IMR-90 (cell line): ENCODE results near the gene BARX1. TPM values are rescaled to one million over a fixed set of nuclear protein-coding genes. Genes with fewer than 3 reads are reported as not detected.

Experiments
- ATAC-seq: fragments of 200-7000 bp; cut with Tn5 transposase; 2 replicates; pipeline ENCODE4 v1.9.1; 2020; ENCODE audit warnings: low read depth, mild to moderate bottlenecking, moderate library complexity
- BruUV-seq: library from RNA; stranded (reverse); fragments of 400-500 nt; replicated peaks from 2 replicates; lab custom pipeline; 2021; lab: Mats Ljungman, UMichigan
- CTCF ChIA-PET: fragments of 300-600 bp; formaldehyde crosslinking; extraction: SDS; loops from one replicate; lab custom pipeline; 2021; ENCODE audit warnings: antibody characterized with exemption; lab: Yijun Ruan, JAX
- POLR2A ChIA-PET: fragments of 300-600 bp; sonication (Branson Sonifier 250); formaldehyde crosslinking; loops from one replicate; lab custom pipeline; 2022; ENCODE audit warnings: antibody characterized with exemption; ENCODE audit not compliant: unreplicated experiment; lab: Charles Lee
- DNase-seq: peaks from one replicate; pipeline ENCODE4 v3.0.0; 2013
- H2AFZ ChIP-seq: replicated peaks from 2 replicates; pipeline ENCODE3; 2013; ENCODE audit warnings: low read length, mild to moderate bottlenecking; ENCODE audit not compliant: poor library complexity
- H2AK5ac ChIP-seq: 2 replicates; pipeline ENCODE4 v1.6.1; 2013; ENCODE audit warnings: low read depth, low read length, inconsistent platforms
- H2AK9ac ChIP-seq: replicated peaks from 2 replicates; pipeline ENCODE3; 2013; ENCODE audit warnings: mild to moderate bottlenecking, low read depth, low read length, moderate library complexity; ENCODE audit not compliant: poor library complexity
- H2BK120ac ChIP-seq: 2 replicates; pipeline ENCODE4 v1.6.1; 2013; ENCODE audit warnings: low read depth, low read length, inconsistent platforms
- H2BK15ac ChIP-seq: 3 replicates; pipeline ENCODE4 v1.6.1; 2013; ENCODE audit warnings: low read depth, low read length, inconsistent platforms
- H2BK20ac ChIP-seq: 2 replicates; pipeline ENCODE4 v1.6.1; 2013; ENCODE audit warnings: low read depth, mild to moderate bottlenecking, inconsistent platforms, low read length, moderate library complexity
- H2BK5ac ChIP-seq: 2 replicates; pipeline ENCODE4 v1.6.1; 2013; ENCODE audit warnings: mild to moderate bottlenecking, low read depth, low read length, inconsistent platforms; ENCODE audit not compliant: poor library complexity, severe bottlenecking
- H3K14ac ChIP-seq: replicated peaks from 2 replicates; pipeline ENCODE4 v1.6.1; 2013; ENCODE audit warnings: low read depth, low read length, inconsistent platforms
- H3K18ac ChIP-seq: 2 replicates; pipeline ENCODE4 v1.6.1; 2013; ENCODE audit warnings: low read depth, low read length, control low read depth
- H3K23ac ChIP-seq: 2 replicates; pipeline ENCODE4 v1.6.1; 2013; ENCODE audit warnings: low read depth, low read length, inconsistent platforms
- H3K27ac ChIP-seq: 2 replicates; pipeline ENCODE4 v1.5.1; 2013; ENCODE audit warnings: mild to moderate bottlenecking, control low read depth, low read length; ENCODE audit not compliant: insufficient read depth
- H3K27me3 ChIP-seq: 2 replicates; pipeline ENCODE4 v1.6.1; 2013; ENCODE audit warnings: low read length; ENCODE audit not compliant: control insufficient read depth, insufficient read depth
- H3K36me3 ChIP-seq: 2 replicates; pipeline ENCODE4 v1.6.1; 2013; ENCODE audit warnings: low read length, mixed read lengths; ENCODE audit not compliant: control insufficient read depth, insufficient read depth
- H3K4ac ChIP-seq: 2 replicates; pipeline ENCODE4 v1.6.1; 2013; ENCODE audit warnings: low read depth, low read length, inconsistent platforms
- H3K4me1 ChIP-seq: 2 replicates; pipeline ENCODE4 v1.6.1; 2013; ENCODE audit warnings: low read length, mixed read lengths; ENCODE audit not compliant: control insufficient read depth, insufficient read depth
- H3K4me2 ChIP-seq: 2 replicates; pipeline ENCODE4 v1.6.1; 2013; ENCODE audit warnings: low read depth, mild to moderate bottlenecking, control low read depth, low read length, moderate library complexity
- H3K4me3 ChIP-seq: 2 replicates; pipeline ENCODE4 v1.5.1; 2013; ENCODE audit warnings: low read depth, mild to moderate bottlenecking, control low read depth, low read length, moderate library complexity; ENCODE audit not compliant: insufficient read depth
- H3K56ac ChIP-seq: 2 replicates; pipeline ENCODE4 v1.6.1; 2013; ENCODE audit warnings: low read length, inconsistent platforms; ENCODE audit not compliant: insufficient read depth; ENCODE audit errors: extremely low read depth
- H3K79me1 ChIP-seq, 2 experiments: 2 replicates each; pipeline ENCODE4 v1.6.1; 2013; ENCODE audit warnings: low read length in 2 of 2, inconsistent platforms in 1 of 2, low read depth in 1 of 2
- H3K9ac ChIP-seq: 2 replicates; pipeline ENCODE4 v1.6.1; 2013; ENCODE audit warnings: low read depth, low read length, control low read depth
- H3K9me1 ChIP-seq: 2 replicates; pipeline ENCODE4 v1.6.1; 2013; ENCODE audit warnings: low read length, inconsistent platforms; ENCODE audit not compliant: insufficient read depth
- H3K9me3 ChIP-seq: 2 replicates; pipeline ENCODE4 v1.6.1; 2013; ENCODE audit warnings: low read length; ENCODE audit not compliant: control insufficient read depth, insufficient read depth
- H4K20me1 ChIP-seq: 2 replicates; pipeline ENCODE4 v1.6.1; 2013; ENCODE audit warnings: low read length, inconsistent platforms; ENCODE audit not compliant: insufficient read depth
- H4K5ac ChIP-seq: 2 replicates; pipeline ENCODE4 v1.6.1; 2013; ENCODE audit warnings: mild to moderate bottlenecking, low read depth, low read length, control low read depth
- H4K8ac ChIP-seq, 2 experiments: 2 replicates each; pipeline ENCODE4 v1.6.1; 2013; ENCODE audit warnings: low read depth in 2 of 2, low read length in 2 of 2, control low read depth in 1 of 2, inconsistent platforms in 1 of 2
- H4K91ac ChIP-seq: 2 replicates; pipeline ENCODE4 v1.6.1; 2013; ENCODE audit warnings: low read depth, low read length, inconsistent platforms; ENCODE audit not compliant: insufficient read depth
- BHLHE40 ChIP-seq: fragments of 150-350 bp; IDR thresholded peaks from 2 replicates; pipeline ENCODE4 v1.6.1; 2016; ENCODE audit warnings: mild to moderate bottlenecking, low read depth, low read length
- CEBPB ChIP-seq: IDR thresholded peaks from 2 replicates; pipeline ENCODE4 v1.6.1; 2012; ENCODE audit warnings: low read depth, low read length, improper control_type of control experiment
- CHD1 ChIP-seq: IDR thresholded peaks from 2 replicates; pipeline ENCODE4 v1.6.1; 2012; ENCODE audit warnings: low read depth, low read length, improper control_type of control experiment
- FOS ChIP-seq: fragments of 150-350 bp; IDR thresholded peaks from 2 replicates; pipeline ENCODE4 v1.6.1; 2016; ENCODE audit warnings: low read depth, low read length
- MAFK ChIP-seq: IDR thresholded peaks from 2 replicates; pipeline ENCODE4 v1.6.1; 2012; ENCODE audit warnings: low read depth, low read length, improper control_type of control experiment
- MAZ ChIP-seq: IDR thresholded peaks from 2 replicates; pipeline ENCODE4 v1.6.1; 2012; ENCODE audit warnings: low read depth, mild to moderate bottlenecking, low read length, improper control_type of control experiment, moderate library complexity, borderline replicate concordance
- MXI1 ChIP-seq: IDR thresholded peaks from 2 replicates; pipeline ENCODE4 v1.6.1; 2012; ENCODE audit warnings: low read depth, mild to moderate bottlenecking, low read length, moderate library complexity, borderline replicate concordance
- NFE2L2 ChIP-seq: fragments of 150-350 bp; IDR thresholded peaks from 2 replicates; pipeline ENCODE4 v1.6.1; 2016; ENCODE audit warnings: low read depth, mild to moderate bottlenecking, low read length
- POLR2A ChIP-seq: IDR thresholded peaks from 2 replicates; pipeline ENCODE4 v1.6.1; 2012; ENCODE audit warnings: mild to moderate bottlenecking, low read depth, low read length
- RCOR1 ChIP-seq: IDR thresholded peaks from 2 replicates; pipeline ENCODE4 v1.6.1; 2012; ENCODE audit warnings: mild to moderate bottlenecking, low read length, improper control_type of control experiment; ENCODE audit not compliant: insufficient replicate concordance
- SMC3 ChIP-seq: fragments of 150-350 bp; IDR thresholded peaks from 2 replicates; pipeline ENCODE4 v1.6.1; 2016; ENCODE audit warnings: low read depth, mild to moderate bottlenecking, antibody characterized with exemption, low read length, moderate library complexity
- WGBS, 2 experiments: methylation state at CpG; one replicate each; pipeline versions ENCODE4 v1.1.5 to v1.1.7; 2013; ENCODE audit warnings: missing lambda C conversion rate in 2 of 2; ENCODE audit not compliant: insufficient read length in 1 of 2; ENCODE audit errors: extremely low coverage in 2 of 2; 5-methylcytosine and 5-hydroxymethylcytosine counted together
- dilution Hi-C: fragments of 300-500 bp; cut with HindIII; formaldehyde crosslinking; loops from one replicate; pipeline ENCODE4 v1.14.3; 2018; ENCODE audit warnings: low sequenced_read_pairs; ENCODE audit not compliant: unreplicated experiment
- in situ Hi-C: fragments of 300-500 bp; cut with MboI; formaldehyde crosslinking; loops from 3 replicates; pipeline ENCODE4 v1.14.3; 2019; ENCODE audit warnings: low sequenced_read_pairs, inconsistent platforms, mixed read lengths
- intact Hi-C: fragments of 100-400 bp; cut with micrococcal nuclease; formaldehyde crosslinking; loops from 2 replicates; pipeline ENCODE4 v1.10.0; 2022
- polyA plus RNA-seq, 3 experiments: library from polyadenylated mRNA; depleted of rRNA; stranded (reverse); fragments of >200 nt; gene quantifications; 2 replicates each; pipeline ENCODE4 v1.2.3, GENCODE V29; 2012; ENCODE audit warnings: low replicate concordance in 1 of 3
- total RNA-seq: library from RNA; depleted of rRNA; stranded (reverse); fragments of >200 nt; gene quantifications from 2 replicates; pipeline ENCODE4 v1.2.3, GENCODE V29; 2012
- TF ChIP-seq, protein P1 (sequence below): fragments of 150-350 bp; IDR thresholded peaks from 2 replicates; pipeline ENCODE4 v1.6.1; 2017; ENCODE audit warnings: mild to moderate bottlenecking, antibody characterized with exemption, low read length, low read depth
- TF ChIP-seq, protein P2 (sequence below): conservative IDR thresholded peaks from 2 replicates; pipeline ENCODE4 v1.5.1; 2012; ENCODE audit warnings: mild to moderate bottlenecking, low read depth, low read length, improper control_type of control experiment
- TF ChIP-seq, protein P3 (sequence below): fragments of 150-350 bp; IDR thresholded peaks from 2 replicates; pipeline ENCODE4 v1.6.1; 2016; ENCODE audit warnings: low read depth, mild to moderate bottlenecking, low read length, moderate library complexity, borderline replicate concordance

Gene BARX1
- total and polyA plus RNA-seq, 2 of the 4 experiments (the other 2 are of a cell fraction), result not detected

DNA sequence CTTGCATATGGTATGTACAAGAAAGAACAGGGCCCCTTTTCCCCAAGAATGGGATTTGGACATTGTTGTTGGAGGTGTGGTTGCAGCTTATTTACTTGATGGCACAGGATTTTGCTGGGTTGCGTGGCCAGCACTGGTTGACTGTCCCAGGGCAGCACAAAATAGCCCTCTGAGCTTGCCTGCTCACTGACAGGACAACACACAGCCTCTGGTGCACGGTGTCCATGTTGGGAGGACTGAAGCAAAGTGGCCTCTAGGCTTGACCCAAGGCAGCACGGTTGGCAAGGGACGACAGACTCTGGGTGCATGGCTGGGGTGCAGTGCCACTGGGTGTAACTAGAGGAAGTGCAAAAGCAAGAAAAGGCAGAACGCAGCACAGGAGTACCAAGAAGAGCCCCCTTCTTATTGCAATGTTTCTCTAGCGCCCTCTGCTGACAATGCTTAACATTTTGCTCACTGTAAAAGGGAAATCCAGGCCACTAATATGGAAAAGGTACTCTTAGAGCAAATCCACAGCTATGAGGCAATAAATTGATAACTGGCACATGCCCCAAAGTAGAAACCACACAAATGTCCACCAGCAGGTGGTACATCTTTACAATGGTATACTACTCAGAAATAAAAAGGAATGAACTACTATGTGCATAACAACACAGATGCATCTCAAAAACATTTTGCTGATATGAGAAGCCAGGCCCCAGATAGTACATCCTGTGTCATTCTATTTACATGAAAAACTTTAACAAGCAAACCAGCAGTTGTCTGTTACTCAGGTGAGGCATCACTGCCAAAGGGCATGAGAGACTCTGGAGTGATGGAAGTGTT, 47.4 kb upstream of the BARX1 start:
- Histone ChIP-seq H3K4ac (no peak overlapping the region), H3K9me1 (no peaks in the 10 kb centered on the region), H3K18ac (no peak overlapping the region), H3K14ac (no peak overlapping the region), H2BK120ac (no peak overlapping the region), H4K20me1 (no peaks in the 10 kb centered on the region), H2AK9ac (no peak overlapping the region), H3K9ac (no peak overlapping the region), H4K91ac (no peak overlapping the region), H3K4me1 (no peaks in the 10 kb centered on the region), H3K56ac (no peak overlapping the region), H3K27me3 (0 out of 2 replicates have a peak, but pooled peaks cover 1% of the 10 kb centered on the region), H2BK20ac (no peak overlapping the region), H3K4me3 (no peak overlapping the region), H4K8ac (no peak overlapping the region), H3K79me1 (no peaks in the 10 kb centered on the region), H3K23ac (no peak overlapping the region), H2AFZ (no peak overlapping the region), H3K36me3 (no peaks in the 10 kb centered on the region), H2BK5ac (no peak overlapping the region), H4K5ac (no peak overlapping the region), H2BK15ac (no peak overlapping the region), H3K4me2 (no peak overlapping the region), H3K27ac (no peak overlapping the region), H3K9me3 (no peaks in the 10 kb centered on the region), H2AK5ac (no peak overlapping the region)
- in situ Hi-C loops (no loop called here), intact Hi-C loops (loop anchor here (1.0 to 5.0 kb wide), 2 partner anchors 175 to 320 kb away; no protein-coding TSS in a partner anchor), dilution Hi-C loops (no loop called here)
- BruUV-seq, result no TSS peak
- WGBS, 2 experiments, result 21% methylated on average over 4 of the region's 6 CpGs; no CpG with 5 or more reads in 1 of the 2 experiments
- DNase-seq (peak; percentile 50), ATAC-seq (peak; percentile 75)
- ChIA-PET POLR2A (no interaction called here), CTCF (interaction anchor here (0.6 to 1.8 kb wide), 9 partner anchors 10 to 444 kb away, joined by 3 to 11 read pairs (median 3); no protein-coding TSS in a partner anchor)
- TF ChIP-seq NFE2L2 (no peak), MAFK (no peak), RCOR1 (no peak), CHD1 (no peak), BHLHE40 (no peak), MXI1 (no peak), CEBPB (0 out of 2 replicates have a peak, but pooled peaks have one; percentile 14), POLR2A (no peak), FOS (no peak), MAZ (no peak), SMC3 (peak; percentile 35; the same call in 1 of the 2 replicates)
- TF ChIP-seq, protein P1, sequence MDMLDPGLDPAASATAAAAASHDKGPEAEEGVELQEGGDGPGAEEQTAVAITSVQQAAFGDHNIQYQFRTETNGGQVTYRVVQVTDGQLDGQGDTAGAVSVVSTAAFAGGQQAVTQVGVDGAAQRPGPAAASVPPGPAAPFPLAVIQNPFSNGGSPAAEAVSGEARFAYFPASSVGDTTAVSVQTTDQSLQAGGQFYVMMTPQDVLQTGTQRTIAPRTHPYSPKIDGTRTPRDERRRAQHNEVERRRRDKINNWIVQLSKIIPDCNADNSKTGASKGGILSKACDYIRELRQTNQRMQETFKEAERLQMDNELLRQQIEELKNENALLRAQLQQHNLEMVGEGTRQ, result no peak
- TF ChIP-seq, protein P2, sequence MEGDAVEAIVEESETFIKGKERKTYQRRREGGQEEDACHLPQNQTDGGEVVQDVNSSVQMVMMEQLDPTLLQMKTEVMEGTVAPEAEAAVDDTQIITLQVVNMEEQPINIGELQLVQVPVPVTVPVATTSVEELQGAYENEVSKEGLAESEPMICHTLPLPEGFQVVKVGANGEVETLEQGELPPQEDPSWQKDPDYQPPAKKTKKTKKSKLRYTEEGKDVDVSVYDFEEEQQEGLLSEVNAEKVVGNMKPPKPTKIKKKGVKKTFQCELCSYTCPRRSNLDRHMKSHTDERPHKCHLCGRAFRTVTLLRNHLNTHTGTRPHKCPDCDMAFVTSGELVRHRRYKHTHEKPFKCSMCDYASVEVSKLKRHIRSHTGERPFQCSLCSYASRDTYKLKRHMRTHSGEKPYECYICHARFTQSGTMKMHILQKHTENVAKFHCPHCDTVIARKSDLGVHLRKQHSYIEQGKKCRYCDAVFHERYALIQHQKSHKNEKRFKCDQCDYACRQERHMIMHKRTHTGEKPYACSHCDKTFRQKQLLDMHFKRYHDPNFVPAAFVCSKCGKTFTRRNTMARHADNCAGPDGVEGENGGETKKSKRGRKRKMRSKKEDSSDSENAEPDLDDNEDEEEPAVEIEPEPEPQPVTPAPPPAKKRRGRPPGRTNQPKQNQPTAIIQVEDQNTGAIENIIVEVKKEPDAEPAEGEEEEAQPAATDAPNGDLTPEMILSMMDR, result peak; percentile 61
- TF ChIP-seq, protein P3, sequence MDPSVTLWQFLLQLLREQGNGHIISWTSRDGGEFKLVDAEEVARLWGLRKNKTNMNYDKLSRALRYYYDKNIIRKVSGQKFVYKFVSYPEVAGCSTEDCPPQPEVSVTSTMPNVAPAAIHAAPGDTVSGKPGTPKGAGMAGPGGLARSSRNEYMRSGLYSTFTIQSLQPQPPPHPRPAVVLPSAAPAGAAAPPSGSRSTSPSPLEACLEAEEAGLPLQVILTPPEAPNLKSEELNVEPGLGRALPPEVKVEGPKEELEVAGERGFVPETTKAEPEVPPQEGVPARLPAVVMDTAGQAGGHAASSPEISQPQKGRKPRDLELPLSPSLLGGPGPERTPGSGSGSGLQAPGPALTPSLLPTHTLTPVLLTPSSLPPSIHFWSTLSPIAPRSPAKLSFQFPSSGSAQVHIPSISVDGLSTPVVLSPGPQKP, result no peak
